Measurements from ENCODE around the gene RIBC2.

RIBC2 gene

DNA sequence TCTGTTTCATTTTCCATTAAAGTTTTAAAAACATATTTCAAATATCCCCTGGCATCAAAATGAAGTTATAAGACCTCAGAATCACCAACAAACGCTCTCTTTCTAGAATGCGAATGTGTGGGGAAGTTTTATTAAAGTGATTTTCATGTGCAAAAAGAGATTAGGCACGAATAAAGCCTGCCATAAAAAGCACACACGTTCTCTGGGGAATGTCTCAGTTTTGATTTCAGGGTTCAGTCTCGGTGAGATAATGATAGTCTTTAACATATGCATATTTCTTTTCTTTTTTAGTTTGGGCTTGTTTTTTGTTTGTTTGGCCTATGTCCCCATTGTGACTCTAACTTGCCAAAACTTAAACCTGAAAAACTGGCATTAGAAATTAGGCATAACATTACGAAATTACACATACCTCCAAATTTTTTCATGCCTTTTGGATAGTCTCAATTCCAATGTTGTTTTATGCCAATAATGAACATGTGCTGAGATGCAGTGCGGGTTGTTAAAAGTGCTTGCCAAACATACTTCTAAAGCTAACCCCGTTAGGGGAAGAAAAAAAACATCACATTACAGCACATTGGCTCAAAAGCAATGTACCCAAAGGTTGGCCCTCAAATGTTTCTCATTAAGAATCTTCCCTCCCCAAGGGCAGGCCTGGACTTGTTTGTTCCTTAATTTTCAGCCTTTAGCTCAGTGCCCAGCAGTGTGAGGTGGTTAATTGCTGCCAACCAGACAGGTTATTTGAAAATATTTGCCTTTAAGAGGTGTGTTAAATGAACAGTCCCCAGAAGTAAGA, 56.0 kb downstream of the RIBC2 start:
- peaks cover 8% of the 10 kb centered on the region for H3K9me3 Mint-ChIP-seq
- H3K4me1 Mint-ChIP-seq: no peaks in the 10 kb centered on the region
- no peak for ATAC-seq
- H3K36me3 Mint-ChIP-seq: no peaks in the 10 kb centered on the region
- peaks cover 24% of the 10 kb centered on the region for H3K27me3 Mint-ChIP-seq
- H3K4me3 Mint-ChIP-seq: no peak overlapping the region
- no peak overlapping the region for H3K27ac Mint-ChIP-seq

GRCh38 chr22:45470871-45471270, 57.4 kb downstream of the RIBC2 start:
- Mint-ChIP-seq H3K4me3 (no peak overlapping the region), H3K4me1 (no peaks in the 10 kb centered on the region), H3K36me3 (no peaks in the 10 kb centered on the region), H3K27me3 (peaks cover 35% of the 10 kb centered on the region), H3K9me3 (peaks cover 8% of the 10 kb centered on the region), H3K27ac (no peak overlapping the region)
- ATAC-seq: no peak

DNA sequence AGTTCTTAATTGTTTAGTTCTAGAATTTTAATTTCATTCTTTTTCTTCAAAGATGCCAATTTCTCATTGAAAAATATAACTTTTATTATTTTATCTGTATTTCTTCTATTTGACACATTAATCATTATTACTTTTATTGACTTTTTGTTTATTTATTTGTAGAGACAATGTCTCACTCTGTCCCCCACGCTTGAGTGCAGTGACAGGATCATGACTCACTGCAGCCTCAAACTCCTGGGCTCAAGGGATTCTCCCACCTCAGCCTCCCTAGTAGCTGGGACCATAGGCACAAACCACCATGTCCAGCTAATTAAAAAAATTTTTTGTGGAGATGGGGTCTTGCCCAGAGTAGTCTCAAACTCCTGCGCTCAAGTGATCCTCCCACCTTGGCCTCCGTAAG, 58.9 kb downstream of the RIBC2 start:
- Mint-ChIP-seq H3K4me1 (no peaks in the 10 kb centered on the region), H3K4me3 (no peak overlapping the region), H3K27ac (no peak overlapping the region)

GRCh38 chr22:45473626-45474237, 60.2 kb downstream of the RIBC2 start:
- ATAC-seq: no peak
- Mint-ChIP-seq H3K9me3 (no peaks in the 10 kb centered on the region), H3K27ac (no peak overlapping the region), H3K4me1 (no peaks in the 10 kb centered on the region), H3K27me3 (peaks cover 58% of the 10 kb centered on the region), H3K4me3 (no peak overlapping the region), H3K36me3 (no peaks in the 10 kb centered on the region)

More for the DNA sequence above, 58.9 kb downstream of the RIBC2 start:
- no peak for ATAC-seq
- no peaks in the 10 kb centered on the region for H3K36me3 Mint-ChIP-seq
- peaks cover 46% of the 10 kb centered on the region for H3K27me3 Mint-ChIP-seq
- H3K9me3 Mint-ChIP-seq: peaks cover 5% of the 10 kb centered on the region

GRCh38 chr22:45475063-45475747, 61.7 kb downstream of the RIBC2 start:
- no peaks in the 10 kb centered on the region for H3K4me1 Mint-ChIP-seq
- ATAC-seq: no peak
- no peak overlapping the region for H3K27ac Mint-ChIP-seq
- no peaks in the 10 kb centered on the region for H3K9me3 Mint-ChIP-seq
- H3K36me3 Mint-ChIP-seq: no peaks in the 10 kb centered on the region
- H3K27me3 Mint-ChIP-seq: peaks cover 58% of the 10 kb centered on the region
- H3K4me3 Mint-ChIP-seq: no peak overlapping the region

DNA sequence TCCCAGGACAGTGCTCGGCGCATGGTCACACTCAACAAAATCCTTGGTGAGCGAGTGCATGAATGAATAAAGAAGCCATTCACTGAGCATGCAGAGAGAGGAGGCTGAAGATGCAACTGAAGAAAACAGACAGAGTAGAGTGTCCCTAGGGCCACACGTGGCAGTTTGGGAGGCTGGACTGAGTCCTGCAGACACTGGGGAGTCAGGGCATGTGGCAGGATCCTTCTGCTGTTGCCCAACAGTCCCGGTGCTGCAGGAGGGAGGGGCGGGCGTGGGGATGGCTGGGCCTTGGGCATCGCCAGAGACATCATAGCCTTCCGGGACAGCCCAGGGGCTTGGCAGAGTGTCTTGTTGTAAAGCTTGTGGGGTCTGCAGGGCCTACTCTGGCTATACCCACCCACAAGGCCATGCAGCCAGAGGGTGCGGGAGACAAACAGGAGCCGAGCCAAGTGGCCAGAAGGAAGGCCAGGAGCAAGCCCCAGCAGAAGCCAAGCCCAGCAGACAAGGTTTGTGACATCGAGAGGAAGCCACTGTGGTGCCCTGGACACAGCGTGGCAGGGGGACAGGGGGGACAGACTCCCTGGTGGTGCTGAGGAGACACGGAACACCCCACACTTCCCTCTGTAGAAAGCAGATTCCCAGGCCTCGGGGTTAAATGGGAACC, 62.5 kb downstream of the RIBC2 start:
- H3K9me3 Mint-ChIP-seq: peaks cover 6% of the 10 kb centered on the region
- no peak for ATAC-seq
- H3K27me3 Mint-ChIP-seq: peaks cover 52% of the 10 kb centered on the region
- H3K27ac Mint-ChIP-seq: no peak overlapping the region
- no peaks in the 10 kb centered on the region for H3K36me3 Mint-ChIP-seq
- no peak overlapping the region for H3K4me3 Mint-ChIP-seq
- no peaks in the 10 kb centered on the region for H3K4me1 Mint-ChIP-seq

DNA sequence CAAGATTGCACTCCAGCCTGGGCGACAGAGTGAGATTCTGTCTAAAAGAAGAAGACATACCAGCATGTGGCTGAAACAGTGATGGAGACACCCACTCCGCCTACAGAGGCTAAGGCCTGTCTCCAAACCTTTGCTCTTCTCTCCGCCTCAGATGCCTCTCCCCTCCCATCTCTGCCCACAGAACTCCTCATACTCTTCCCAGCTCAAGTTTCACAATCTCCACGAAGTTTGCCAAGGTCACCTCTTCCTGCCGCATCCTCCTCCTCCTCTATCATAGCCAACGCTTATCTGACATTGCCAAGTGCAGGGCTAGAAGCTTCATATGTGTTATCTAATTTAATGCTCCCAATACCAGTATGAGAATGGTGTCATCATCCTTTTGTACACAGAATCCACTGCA, 63.3 kb downstream of the RIBC2 start:
- H3K4me1 Mint-ChIP-seq: no peaks in the 10 kb centered on the region
- peaks cover 8% of the 10 kb centered on the region for H3K9me3 Mint-ChIP-seq
- H3K27ac Mint-ChIP-seq: no peak overlapping the region
- H3K36me3 Mint-ChIP-seq: no peaks in the 10 kb centered on the region
- peaks cover 46% of the 10 kb centered on the region for H3K27me3 Mint-ChIP-seq
- no peak for ATAC-seq
- no peak overlapping the region for H3K4me3 Mint-ChIP-seq

DNA sequence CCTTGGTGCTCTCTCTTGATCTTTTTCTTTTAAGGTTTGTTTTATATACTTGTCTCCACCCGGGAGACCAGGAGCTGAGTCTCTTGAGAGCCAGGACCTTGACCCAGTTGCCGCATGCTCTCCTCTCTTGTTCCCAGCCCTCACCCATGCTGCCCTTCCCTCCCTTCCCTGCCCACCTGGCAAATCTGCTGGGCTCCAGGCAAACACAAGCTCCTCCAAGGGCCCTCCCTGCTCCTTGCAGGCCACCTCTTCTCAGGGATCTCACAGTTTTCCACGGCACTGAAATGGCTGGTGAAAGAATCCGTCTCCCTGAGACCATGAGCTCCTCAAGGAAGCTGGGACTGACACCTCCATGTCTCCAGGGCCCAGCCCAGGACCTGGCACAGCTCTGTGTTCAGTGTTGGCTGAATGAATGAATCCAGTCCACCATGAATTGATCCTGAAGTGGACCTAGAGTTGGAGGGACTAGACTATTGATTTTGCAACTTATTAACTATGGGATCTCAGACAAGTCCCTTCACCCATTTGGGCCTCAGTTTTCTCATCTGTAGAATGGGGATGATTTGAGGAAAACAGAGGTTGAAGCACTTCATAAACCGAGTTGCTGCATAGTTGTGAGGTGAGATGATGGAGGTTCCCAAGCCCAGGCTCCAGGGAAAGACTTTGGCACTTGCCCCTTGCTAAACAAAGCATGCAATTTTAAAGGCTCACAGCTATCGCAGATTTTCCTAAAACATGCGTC, 64.0 kb downstream of the RIBC2 start:
- ATAC-seq: no peak
- Mint-ChIP-seq H3K4me3 (no peak overlapping the region), H3K9me3 (peaks cover 8% of the 10 kb centered on the region), H3K27ac (no peak overlapping the region), H3K36me3 (no peaks in the 10 kb centered on the region), H3K27me3 (peaks cover 51% of the 10 kb centered on the region), H3K4me1 (no peaks in the 10 kb centered on the region)

GRCh38 chr22:45478108-45478771, 64.7 kb downstream of the RIBC2 start:
- peaks cover 8% of the 10 kb centered on the region for H3K9me3 Mint-ChIP-seq
- peaks cover 53% of the 10 kb centered on the region for H3K27me3 Mint-ChIP-seq
- no peak for ATAC-seq
- H3K4me3 Mint-ChIP-seq: no peak overlapping the region
- H3K27ac Mint-ChIP-seq: no peak overlapping the region
- no peaks in the 10 kb centered on the region for H3K4me1 Mint-ChIP-seq
- H3K36me3 Mint-ChIP-seq: no peaks in the 10 kb centered on the region

DNA sequence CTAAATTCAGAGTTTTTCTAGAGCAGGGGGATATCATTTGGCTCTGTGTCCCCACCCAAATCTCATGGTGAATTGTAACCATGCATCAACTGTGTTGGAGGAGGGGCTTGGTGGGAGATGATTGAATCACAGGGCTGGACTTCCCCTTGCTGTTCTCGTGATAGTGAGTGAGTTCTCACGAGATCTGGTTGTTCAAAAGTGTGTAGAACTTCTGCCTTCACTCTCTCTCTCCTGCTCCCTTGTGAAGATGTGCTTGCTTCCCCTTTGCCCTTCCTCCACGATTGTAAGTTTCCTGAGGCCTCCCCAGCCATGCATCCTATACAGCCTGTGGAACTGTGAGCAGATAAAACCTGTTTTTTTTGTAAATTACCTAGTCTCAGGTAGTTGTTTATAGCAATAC, 67.2 kb downstream of the RIBC2 start:
- no peak for ATAC-seq
- Mint-ChIP-seq H3K4me1 (no peaks in the 10 kb centered on the region), H3K9me3 (peaks cover 8% of the 10 kb centered on the region), H3K4me3 (no peak overlapping the region), H3K36me3 (no peaks in the 10 kb centered on the region), H3K27me3 (peaks cover 46% of the 10 kb centered on the region), H3K27ac (no peak overlapping the region)

DNA sequence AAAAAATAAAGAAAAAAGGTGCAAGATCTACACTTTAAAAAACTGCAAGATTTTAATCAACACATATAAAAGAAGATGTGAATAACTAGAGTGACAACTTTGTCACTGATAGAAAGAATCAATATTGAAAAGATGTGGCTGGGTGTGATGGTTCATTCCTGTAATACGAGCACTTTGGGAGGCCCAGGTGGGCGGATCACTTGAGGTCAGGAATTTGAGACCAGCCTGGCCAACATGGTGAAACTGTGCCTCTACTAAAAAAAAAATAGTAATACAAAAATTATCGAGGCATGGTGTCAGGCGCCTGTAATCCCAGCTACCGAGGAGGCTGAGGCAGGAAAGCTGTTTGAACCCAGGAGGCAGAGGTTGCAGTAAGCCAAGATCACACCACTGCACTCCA, 68.2 kb downstream of the RIBC2 start:
- no peak overlapping the region for H3K27ac Mint-ChIP-seq
- H3K36me3 Mint-ChIP-seq: no peaks in the 10 kb centered on the region
- ATAC-seq: no peak
- no peak overlapping the region for H3K4me3 Mint-ChIP-seq
- peaks cover 10% of the 10 kb centered on the region for H3K9me3 Mint-ChIP-seq
- H3K4me1 Mint-ChIP-seq: no peaks in the 10 kb centered on the region
- H3K27me3 Mint-ChIP-seq: peaks cover 41% of the 10 kb centered on the region
